ENCODE measurements around the gene DCTN2. TPM values are rescaled to one million over a fixed set of nuclear protein-coding genes. Genes with fewer than 3 reads are reported as not detected.

Gene DCTN2
- total RNA-seq, 1 experiment from 2014 or later: 121 TPM

GRCh38 chr12:57500213-57500612 is 46.8 kb downstream of the DCTN2 start:
- intact Hi-C loops (cut with micrococcal nuclease; ENCODE audit: unreplicated experiment): no loop called here
- CTCF ChIA-PET: no interaction called here
- H3K9me3 Mint-ChIP-seq (ENCODE audit: low read depth, unreplicated experiment): no peaks in the 10 kb centered on the region
- no peak for DNase-seq
- H3K36me3 Mint-ChIP-seq (ENCODE audit: insufficient read depth, unreplicated experiment): peaks cover 96% of the 10 kb centered on the region
- no peaks in the 10 kb centered on the region for H3K27me3 Mint-ChIP-seq (ENCODE audit: unreplicated experiment)
- H3K27ac Mint-ChIP-seq (ENCODE audit: unreplicated experiment): no peak overlapping the region
- no peak for TF ChIP-seq CTCF (IDR thresholded peaks at IDR 0.05; ENCODE audit: unreplicated experiment)
- H3K4me3 Mint-ChIP-seq (ENCODE audit: low read depth, unreplicated experiment): no peak overlapping the region
- BruUV-seq (replicated peaks): no TSS peak
- no peaks in the 10 kb centered on the region for H3K4me1 Mint-ChIP-seq (ENCODE audit: low read depth, unreplicated experiment)

- H3K9me3 Mint-ChIP-seq (ENCODE audit: low read depth, unreplicated experiment): no peaks in the 10 kb centered on the region
- H3K27ac Mint-ChIP-seq (ENCODE audit: unreplicated experiment): peak overlapping the region; percentile 71
- DNase-seq: no peak
- H3K4me1 Mint-ChIP-seq (ENCODE audit: low read depth, unreplicated experiment): no peaks in the 10 kb centered on the region
- intact Hi-C loops (cut with micrococcal nuclease; ENCODE audit: unreplicated experiment): no loop called here
- no peak for TF ChIP-seq CTCF (IDR thresholded peaks at IDR 0.05; ENCODE audit: unreplicated experiment)
- H3K36me3 Mint-ChIP-seq (ENCODE audit: insufficient read depth, unreplicated experiment): peaks cover 87% of the 10 kb centered on the region
- no peak overlapping the region for H3K4me3 Mint-ChIP-seq (ENCODE audit: low read depth, unreplicated experiment)
- BruUV-seq (replicated peaks): no TSS peak
- H3K27me3 Mint-ChIP-seq (ENCODE audit: unreplicated experiment): no peaks in the 10 kb centered on the region
- CTCF ChIA-PET: no interaction called here
These were observed 48.4 kb downstream of the DCTN2 start for GRCh38 chr12:57498571-57498970.

GRCh38 chr12:57498132-57498502 is 48.9 kb downstream of the DCTN2 start:
- peaks cover 82% of the 10 kb centered on the region for H3K36me3 Mint-ChIP-seq (ENCODE audit: insufficient read depth, unreplicated experiment)
- BruUV-seq (replicated peaks): no TSS peak
- no peaks in the 10 kb centered on the region for H3K4me1 Mint-ChIP-seq (ENCODE audit: low read depth, unreplicated experiment)
- H3K27me3 Mint-ChIP-seq (ENCODE audit: unreplicated experiment): no peaks in the 10 kb centered on the region
- no peak for DNase-seq
- TF ChIP-seq CTCF (IDR thresholded peaks at IDR 0.05; ENCODE audit: unreplicated experiment): no peak
- CTCF ChIA-PET: no interaction called here
- peak overlapping the region; percentile 71 for H3K27ac Mint-ChIP-seq (ENCODE audit: unreplicated experiment)
- intact Hi-C loops (cut with micrococcal nuclease; ENCODE audit: unreplicated experiment): no loop called here
- H3K4me3 Mint-ChIP-seq (ENCODE audit: low read depth, unreplicated experiment): no peak overlapping the region
- H3K9me3 Mint-ChIP-seq (ENCODE audit: low read depth, unreplicated experiment): no peaks in the 10 kb centered on the region

- Mint-ChIP-seq H3K27me3 (ENCODE audit: unreplicated experiment) (no peaks in the 10 kb centered on the region), H3K27ac (ENCODE audit: unreplicated experiment) (peak overlapping the region; percentile 71), H3K36me3 (ENCODE audit: insufficient read depth, unreplicated experiment) (peaks cover 82% of the 10 kb centered on the region), H3K9me3 (ENCODE audit: low read depth, unreplicated experiment) (no peaks in the 10 kb centered on the region), H3K4me3 (ENCODE audit: low read depth, unreplicated experiment) (no peak overlapping the region), H3K4me1 (ENCODE audit: low read depth, unreplicated experiment) (no peaks in the 10 kb centered on the region)
- intact Hi-C loops (cut with micrococcal nuclease; ENCODE audit: unreplicated experiment): no loop called here
- no peak for TF ChIP-seq CTCF (IDR thresholded peaks at IDR 0.05; ENCODE audit: unreplicated experiment)
- no peak for DNase-seq
- BruUV-seq (replicated peaks): no TSS peak
- CTCF ChIA-PET: interaction anchor here (0.6 kb wide), 1 partner anchor 1059 kb away, joined by 3 read pairs; no protein-coding TSS in a partner anchor
These were observed 49.5 kb downstream of the DCTN2 start for GRCh38 chr12:57497223-57498131.

All from Calu3 (cell line).